ENCODE results near the gene ATG4D.
"Not testable (repeated sequence)": the region's sequence is repeated elsewhere in the genome, so short reads cannot be mapped to it uniquely, and the experiment has no call there.

The ATG4D gene

GRCh38 chr19:10553087-10553667 is 9.5 kb downstream of the ATG4D start:
- DNase-seq = no peak

- DNase-seq = peak; percentile 74
These were observed 10.3 kb downstream of the ATG4D start for GRCh38 chr19:10553943-10554381.

- no peak for DNase-seq
These were observed 11.3 kb downstream of the ATG4D start for GRCh38 chr19:10554760-10555609.

DNA sequence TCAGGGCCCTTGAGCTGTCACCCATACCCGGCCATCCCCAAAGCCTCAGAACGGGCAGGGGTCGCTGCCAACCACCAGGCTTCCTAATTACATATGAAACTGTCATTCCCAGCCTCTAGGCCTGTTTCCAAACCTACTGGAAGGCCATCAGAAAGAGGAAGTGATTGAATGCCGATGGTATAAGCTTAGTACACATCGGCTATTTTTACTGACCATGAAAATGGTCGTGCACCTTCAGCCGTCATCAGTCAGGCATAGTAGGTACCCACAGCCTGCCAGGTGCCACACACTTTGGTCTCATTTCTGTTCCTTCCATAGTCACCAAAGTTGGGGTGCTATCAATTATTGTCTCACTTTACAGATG is 11.9 kb downstream of the ATG4D start:
- no peak for DNase-seq

- DNase-seq = no peak
These were observed 14.0 kb downstream of the ATG4D start for GRCh38 chr19:10557603-10558197.

- no peak for DNase-seq
These were observed 16.4 kb downstream of the ATG4D start for GRCh38 chr19:10560154-10560553.

DNA sequence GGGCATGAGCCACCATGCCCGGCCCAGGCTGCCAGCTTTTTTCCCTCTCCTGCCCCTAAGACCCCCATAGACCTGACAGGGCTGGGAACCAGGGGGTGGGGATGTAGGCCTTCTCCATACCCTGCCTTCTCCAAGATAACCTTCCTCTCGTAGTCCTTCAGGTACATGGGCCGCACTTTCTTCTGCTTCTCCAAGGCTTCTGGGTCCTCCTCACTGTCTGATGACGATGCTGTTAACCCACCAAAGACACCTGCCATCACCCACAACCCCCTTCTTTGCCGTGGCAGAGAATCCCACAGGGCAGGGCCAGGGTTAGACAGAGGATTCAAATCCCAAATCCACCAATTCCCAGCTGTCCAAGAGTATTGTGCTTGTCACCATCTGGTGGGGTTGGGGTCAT is 18.9 kb downstream of the ATG4D start:
- no peak for DNase-seq

DNA sequence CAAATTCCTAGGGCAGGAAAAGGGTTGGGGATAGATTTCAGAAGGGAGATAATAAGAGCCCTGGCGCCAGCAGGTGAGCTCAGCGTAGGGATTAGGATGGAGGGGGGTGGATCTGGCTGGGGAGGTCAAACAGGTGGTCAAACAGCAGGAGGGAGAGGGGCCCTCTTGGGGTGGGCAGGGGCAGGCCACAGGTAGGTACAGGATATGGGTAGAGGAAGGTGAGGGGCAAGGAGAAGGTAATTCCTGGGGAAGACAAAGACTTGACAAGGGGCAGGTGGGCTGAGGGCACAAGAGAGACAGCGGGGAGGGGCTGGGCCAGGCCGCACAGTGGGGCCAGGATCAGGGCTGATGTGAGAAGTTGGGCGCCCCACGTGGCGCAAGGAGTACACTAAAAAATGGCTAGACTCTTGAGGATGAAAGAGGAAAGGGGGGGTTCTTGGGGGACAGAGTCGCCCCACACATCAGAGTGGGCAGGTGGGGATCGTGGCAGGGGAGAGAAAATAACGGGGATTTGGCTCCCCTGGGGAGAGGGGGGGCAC is 21.4 kb downstream of the ATG4D start:
- peak; percentile 67 for DNase-seq

DNA sequence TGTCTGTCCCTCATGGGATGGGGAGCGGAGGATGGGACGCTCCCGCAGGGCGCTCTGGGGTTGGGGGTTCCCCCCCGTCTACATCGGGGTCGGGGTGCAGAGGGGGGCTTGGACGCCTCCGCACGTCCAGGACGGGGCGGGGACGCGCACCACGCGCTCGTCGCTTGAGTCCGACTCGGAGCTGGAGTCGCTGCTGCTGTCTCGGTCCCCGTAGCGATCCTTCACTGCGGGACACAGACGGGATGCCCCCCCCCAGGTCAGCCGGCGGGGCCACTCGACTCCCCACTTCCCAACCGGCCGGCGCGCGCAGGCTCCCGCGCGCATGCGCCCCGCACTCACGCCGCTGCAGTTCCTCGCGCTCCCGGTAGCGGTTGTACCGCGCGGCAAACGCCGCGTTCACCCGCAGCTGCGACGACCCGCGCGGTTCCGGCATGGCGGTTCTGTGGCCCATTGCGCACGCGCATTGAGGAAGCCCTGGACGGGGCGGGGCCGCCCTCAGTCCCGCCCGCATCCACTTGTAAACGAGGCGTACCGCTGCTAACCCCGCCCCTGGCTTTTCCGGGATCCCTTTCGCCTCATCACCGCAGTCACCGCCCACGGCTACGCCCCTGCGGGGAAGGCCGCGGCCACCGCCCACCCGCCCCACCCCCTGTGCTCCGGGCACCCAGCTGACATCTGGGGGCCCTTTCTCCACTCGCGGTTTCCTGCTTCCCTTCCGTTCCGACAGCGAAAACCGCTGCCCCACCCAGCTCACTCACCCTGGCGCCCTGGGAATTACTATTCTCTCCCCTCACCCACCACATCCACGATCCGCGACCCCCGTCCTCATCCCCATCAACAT is 22.1 kb downstream of the ATG4D start, which contains the start of gene KRI1:
KRI1 (minus strand) TSS at position 444 of the 841 bp plus-strand sequence; CDS start at position 433, 11 bp downstream.
- DNase-seq = peak; percentile 100

GRCh38 chr19:10566408-10566657 is 22.6 kb downstream of the ATG4D start:
- DNase-seq = no peak

- peak; percentile 34 for DNase-seq
These were observed 23.1 kb downstream of the ATG4D start for GRCh38 chr19:10566658-10567410.

GRCh38 chr19:10567656-10568055 is 24.0 kb downstream of the ATG4D start:
- no peak for DNase-seq

DNA sequence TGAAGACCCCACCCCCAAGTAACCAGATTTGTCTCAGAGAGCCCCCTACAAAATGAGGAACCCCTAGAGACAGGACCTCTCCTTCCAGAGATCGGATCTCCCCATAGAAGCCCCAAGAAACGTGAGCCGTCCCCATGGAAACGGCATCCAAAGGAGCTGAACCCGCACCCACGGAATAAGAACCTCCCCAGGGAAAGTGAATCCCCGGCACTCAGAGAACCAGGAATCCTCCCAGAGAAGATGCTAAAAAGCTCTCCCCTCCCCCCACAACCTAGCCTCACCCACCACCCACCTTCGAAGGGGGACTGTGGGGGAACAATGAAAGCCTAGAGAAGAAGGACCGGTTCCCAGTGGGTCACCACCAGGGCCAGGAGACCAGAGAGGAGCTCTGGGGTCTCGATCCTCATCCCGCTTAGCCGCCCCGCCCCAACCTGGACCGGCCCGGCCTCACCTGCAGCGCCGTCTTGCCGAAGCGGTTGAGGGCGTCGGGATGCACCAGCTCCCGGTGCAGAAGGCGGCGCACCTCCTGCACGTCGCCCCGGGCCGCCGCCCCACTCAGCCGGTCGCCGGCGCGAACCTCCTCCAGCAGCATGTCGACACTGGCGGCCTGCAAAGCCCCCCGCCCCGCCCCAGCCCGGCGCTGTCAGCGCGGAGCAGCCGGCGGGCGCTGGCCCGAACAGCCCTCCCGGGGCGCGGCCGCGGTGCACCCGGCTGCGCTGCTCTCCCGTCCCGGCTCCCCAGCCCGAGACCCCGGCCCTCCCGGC is 24.5 kb downstream of the ATG4D start:
- DNase-seq = peak; percentile 73

- peak; percentile 100 for DNase-seq
These were observed 25.3 kb downstream of the ATG4D start, which contains the start of gene CDKN2D for GRCh38 chr19:10568826-10569651. Gene CDKN2D, minus strand, starts transcription at chr19:10568979. Its CDS starts 326 bp downstream, at chr19:10568653.

DNA sequence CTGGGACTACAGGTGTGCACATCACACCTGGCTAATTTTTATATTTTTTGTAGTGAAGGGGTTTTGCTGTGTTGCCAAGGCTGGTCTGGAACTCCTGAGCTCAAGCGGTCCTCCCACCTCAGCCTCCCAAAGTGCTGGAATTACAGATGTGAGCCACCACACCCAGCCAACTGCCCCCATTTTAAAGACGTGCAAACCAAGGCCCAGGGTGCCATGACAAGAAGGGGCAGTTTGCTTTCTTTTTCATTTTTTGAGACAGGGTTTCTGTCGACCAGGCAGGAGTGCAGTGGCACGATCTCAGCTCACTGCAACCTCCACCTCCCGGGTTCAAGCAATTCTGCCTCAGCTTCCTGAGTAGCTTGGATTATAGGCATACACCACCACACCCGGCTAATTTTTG is 30.1 kb downstream of the ATG4D start:
- not testable (repeated sequence) for DNase-seq

GRCh38 chr19:10574462-10574861 is 30.8 kb downstream of the ATG4D start:
- DNase-seq = no peak

DNA sequence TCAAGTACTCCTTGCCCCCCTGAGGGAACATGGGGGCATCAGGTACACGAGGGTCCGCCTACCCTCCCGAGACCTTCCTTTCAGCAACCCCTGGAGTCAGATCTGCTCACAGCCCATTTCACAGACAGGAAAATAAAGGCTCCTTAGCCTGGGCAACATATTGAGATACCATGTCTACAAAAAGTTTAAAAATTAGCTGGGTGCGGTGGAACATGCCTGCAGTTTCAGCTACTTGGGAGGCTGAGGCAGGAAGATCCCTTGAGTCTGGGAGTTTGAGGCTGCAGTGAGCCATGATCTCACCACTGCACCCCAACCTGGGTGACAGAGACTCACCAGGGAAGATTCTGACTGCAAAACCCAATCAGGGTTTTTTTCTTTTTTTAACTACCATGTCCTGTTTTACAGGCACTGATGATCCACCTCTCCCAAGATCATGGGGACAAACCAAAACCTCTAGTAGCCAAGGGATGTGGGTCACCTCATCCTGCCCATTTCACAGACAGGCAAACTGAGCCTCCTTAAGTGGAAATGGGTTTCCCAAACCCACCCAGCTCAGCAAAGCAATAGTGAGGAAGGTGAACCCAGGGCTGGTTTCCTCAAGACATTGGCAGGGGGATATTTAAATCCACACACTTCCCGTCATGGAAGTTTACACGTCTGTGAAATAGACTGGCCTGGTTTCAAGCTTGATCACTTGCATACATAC is 31.5 kb downstream of the ATG4D start:
- DNase-seq = no peak

GRCh38 chr19:10577951-10578350 is 34.2 kb downstream of the ATG4D start:
- no peak for DNase-seq

GRCh38 chr19:10580979-10581631 is 37.4 kb downstream of the ATG4D start:
- peak; percentile 92 for DNase-seq

Data from CD4-positive, alpha-beta T cell treated with Interleukin-17A for 4 hours (primary cell).